Stimulated activated naive B cell treated with anti-CD40 and anti-IgM and Interleukin-4, amounts not matched to agents 10 μg/mL and 1 μg/mL and 100 μg/mL, for 72 hours (primary cell): ENCODE measurements around the gene SCFD2.
A peak's percentile ranks its signal among the peaks of the same experiment; 100 is the strongest.

Experiments used
- ATAC-seq, 2 donors: fragments of 150-1000 bp; cut with Tn5 transposase; replicated peaks; 2 replicates each; pipeline ENCODE4 v1.10.0; 2021; ENCODE audit warnings: moderate library complexity in 1 of 2
- DNase-seq: peaks from one replicate; pipeline ENCODE4 v3.0.0; 2021
- H3K27ac Mint-ChIP-seq: one replicate; pipeline ENCODE4 v1.8.0; 2022; ENCODE audit warnings: mild to moderate bottlenecking, mixed read lengths
- H3K27me3 Mint-ChIP-seq, 2 donors: one replicate each; pipeline ENCODE4 v1.8.0; 2022; ENCODE audit warnings: mixed read lengths in 2 of 2
- H3K36me3 Mint-ChIP-seq, 2 donors: one replicate each; pipeline ENCODE4 v1.8.0; 2022; ENCODE audit warnings: mixed read lengths in 2 of 2, mild to moderate bottlenecking in 1 of 2
- H3K4me1 Mint-ChIP-seq, 2 donors: one replicate each; pipeline ENCODE4 v1.8.0; 2022; ENCODE audit warnings: mixed read lengths in 2 of 2, mild to moderate bottlenecking in 1 of 2
- H3K4me3 Mint-ChIP-seq, 2 donors: one replicate each; pipeline ENCODE4 v1.8.0; 2022; ENCODE audit warnings: mild to moderate bottlenecking in 2 of 2, mixed read lengths in 2 of 2, moderate library complexity in 1 of 2
- H3K9me3 Mint-ChIP-seq, 2 donors: one replicate each; pipeline ENCODE4 v1.8.0; 2022; ENCODE audit warnings: mixed read lengths in 2 of 2, mild to moderate bottlenecking in 1 of 2

Gene SCFD2

DNA sequence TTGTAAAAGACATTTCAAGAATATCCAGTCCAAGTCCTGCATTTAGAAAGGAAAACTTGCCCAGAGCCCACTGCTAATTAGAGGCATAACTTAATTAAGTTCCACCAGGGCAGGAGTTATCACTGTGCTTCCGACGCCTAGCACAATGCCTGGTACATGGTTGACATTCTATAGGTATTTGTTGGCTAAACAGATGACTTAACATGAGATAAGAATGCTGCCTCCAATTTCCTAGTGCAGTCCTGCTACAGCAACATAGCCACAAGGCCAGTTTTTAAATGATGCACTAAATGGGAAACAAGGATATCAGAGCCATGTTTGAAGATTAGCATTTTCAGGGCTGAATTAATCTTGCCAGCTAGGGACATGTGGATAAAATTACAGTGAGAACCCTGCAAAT, 339.6 kb downstream of the SCFD2 start:
- Mint-ChIP-seq H3K27me3 (no peaks in the 10 kb centered on the region), H3K9me3 (peaks cover 0 to under 1% of the 10 kb centered on the region in 2 donors)

DNA sequence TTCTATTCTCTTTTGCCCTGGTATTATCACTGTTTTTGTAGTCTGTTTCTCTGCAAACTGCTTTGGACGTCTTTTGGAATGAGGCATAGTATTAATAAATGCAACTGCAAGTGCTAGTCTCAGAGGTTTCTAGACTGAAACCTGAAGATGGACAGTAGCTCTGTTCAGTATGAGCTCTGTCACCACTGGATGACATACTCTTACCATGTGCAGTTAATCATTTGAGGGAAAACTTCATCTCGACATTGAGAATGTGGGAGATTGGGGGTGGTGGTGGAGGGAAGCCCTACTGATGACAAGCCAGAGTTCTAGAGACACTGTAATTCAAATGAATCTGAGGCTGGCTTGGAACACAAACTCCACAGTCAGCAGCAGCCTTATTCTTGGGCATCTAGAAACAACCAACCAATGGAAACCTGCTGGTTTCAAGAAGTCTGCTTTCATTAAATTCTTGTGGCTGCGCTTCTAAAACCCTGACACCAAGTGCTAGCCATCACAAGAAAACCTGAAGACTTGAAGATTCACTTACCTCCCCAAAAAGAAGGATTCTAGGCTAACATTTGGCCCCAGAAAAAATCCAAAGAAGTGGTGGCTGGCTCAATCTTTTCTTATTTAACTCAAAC, 342.1 kb downstream of the SCFD2 start:
- Mint-ChIP-seq H3K27ac (no peak overlapping the region), H3K4me3 (no peak overlapping the region), H3K9me3 (no peaks in the 10 kb centered on the region), H3K36me3 (peaks cover 9 to 18% of the 10 kb centered on the region in 2 donors), H3K4me1 (no peaks in the 10 kb centered on the region), H3K27me3 (no peaks in the 10 kb centered on the region)
- no peak for ATAC-seq
- DNase-seq, result no peak

More for the DNA sequence above, 339.6 kb downstream of the SCFD2 start:
- ATAC-seq (no peak), DNase-seq (no peak)
- H3K4me3 Mint-ChIP-seq, result no peak overlapping the region
- no peaks in the 10 kb centered on the region for H3K4me1 Mint-ChIP-seq
- no peak overlapping the region for H3K27ac Mint-ChIP-seq
- peaks cover 12 to 23% of the 10 kb centered on the region in 2 donors for H3K36me3 Mint-ChIP-seq

DNA sequence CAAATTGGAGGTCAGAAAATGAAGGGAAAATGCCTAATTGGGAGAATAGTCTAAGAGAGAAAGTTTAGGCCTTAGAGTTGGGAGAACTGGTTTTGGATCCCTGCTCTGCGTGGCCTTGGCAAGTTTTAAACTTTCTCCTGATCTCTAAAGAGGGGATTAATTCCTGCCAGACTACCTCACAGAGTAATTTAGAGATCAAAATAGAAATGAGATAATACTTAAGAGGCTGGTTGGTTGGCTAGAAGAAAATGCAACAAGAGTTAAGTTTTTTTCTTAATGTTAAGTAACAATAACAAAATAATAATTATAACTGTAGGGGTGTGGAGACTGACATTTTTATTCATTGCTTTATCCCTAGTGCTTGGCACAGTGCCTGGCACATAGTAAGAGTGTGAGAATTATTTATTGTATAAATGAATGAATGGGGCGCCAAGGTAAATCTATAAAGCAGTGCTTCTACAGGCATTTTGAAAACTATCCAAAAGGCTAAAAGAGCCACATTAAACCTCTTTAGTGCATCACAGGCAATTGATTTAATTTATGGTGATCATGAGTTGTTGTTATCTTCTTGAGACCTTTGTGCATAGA, 343.3 kb downstream of the SCFD2 start:
- DNase-seq, result no peak
- Mint-ChIP-seq H3K9me3 (no peaks in the 10 kb centered on the region), H3K36me3 (peaks cover 6 to 15% of the 10 kb centered on the region in 2 donors), H3K4me3 (no peak overlapping the region), H3K27ac (no peak overlapping the region), H3K4me1 (peaks cover 0 to 1% of the 10 kb centered on the region in 2 donors), H3K27me3 (no peaks in the 10 kb centered on the region)
- ATAC-seq, result no peak

DNA sequence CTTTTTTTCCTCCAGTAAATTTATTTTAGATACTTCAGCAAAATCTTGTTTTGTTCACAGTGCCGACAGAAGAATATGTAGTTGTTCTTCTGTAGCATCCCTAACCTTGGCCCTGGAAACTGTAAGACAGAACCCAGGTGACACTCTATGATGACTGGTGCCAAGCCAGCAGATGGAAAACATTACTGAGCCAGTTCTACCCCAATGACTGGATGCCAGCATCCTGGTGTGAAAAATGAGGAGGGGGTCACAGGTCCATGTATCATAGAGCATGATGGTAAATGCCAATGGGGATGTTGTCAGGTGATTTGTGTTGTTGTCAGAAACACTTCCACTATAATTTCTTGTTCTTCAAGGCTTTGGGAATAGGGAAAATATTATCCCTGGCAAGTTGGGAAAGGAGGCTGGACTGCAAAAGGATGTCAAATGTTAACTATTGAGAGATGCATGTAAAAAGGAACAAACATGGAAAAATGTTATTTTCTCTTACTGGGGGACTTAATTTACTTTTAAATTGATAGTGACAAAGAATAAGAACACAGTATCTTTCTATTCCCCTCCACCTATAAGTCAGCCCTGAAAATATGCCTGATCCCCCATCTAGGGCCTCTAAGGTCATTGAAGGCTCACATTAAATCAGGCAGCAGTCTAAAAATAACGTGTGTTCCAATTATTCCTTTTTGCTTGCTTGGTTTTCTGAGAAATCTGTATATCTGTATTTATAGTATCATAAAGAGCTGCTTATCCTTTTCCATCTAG, 343.9 kb downstream of the SCFD2 start:
- no peak for DNase-seq
- H3K27ac Mint-ChIP-seq, result no peak overlapping the region
- H3K9me3 Mint-ChIP-seq, result no peaks in the 10 kb centered on the region
- ATAC-seq, result no peak
- H3K27me3 Mint-ChIP-seq, result no peaks in the 10 kb centered on the region
- H3K36me3 Mint-ChIP-seq, result peaks cover 3 to 13% of the 10 kb centered on the region in 2 donors
- no peak overlapping the region for H3K4me3 Mint-ChIP-seq
- peaks cover 0 to 1% of the 10 kb centered on the region in 2 donors for H3K4me1 Mint-ChIP-seq

DNA sequence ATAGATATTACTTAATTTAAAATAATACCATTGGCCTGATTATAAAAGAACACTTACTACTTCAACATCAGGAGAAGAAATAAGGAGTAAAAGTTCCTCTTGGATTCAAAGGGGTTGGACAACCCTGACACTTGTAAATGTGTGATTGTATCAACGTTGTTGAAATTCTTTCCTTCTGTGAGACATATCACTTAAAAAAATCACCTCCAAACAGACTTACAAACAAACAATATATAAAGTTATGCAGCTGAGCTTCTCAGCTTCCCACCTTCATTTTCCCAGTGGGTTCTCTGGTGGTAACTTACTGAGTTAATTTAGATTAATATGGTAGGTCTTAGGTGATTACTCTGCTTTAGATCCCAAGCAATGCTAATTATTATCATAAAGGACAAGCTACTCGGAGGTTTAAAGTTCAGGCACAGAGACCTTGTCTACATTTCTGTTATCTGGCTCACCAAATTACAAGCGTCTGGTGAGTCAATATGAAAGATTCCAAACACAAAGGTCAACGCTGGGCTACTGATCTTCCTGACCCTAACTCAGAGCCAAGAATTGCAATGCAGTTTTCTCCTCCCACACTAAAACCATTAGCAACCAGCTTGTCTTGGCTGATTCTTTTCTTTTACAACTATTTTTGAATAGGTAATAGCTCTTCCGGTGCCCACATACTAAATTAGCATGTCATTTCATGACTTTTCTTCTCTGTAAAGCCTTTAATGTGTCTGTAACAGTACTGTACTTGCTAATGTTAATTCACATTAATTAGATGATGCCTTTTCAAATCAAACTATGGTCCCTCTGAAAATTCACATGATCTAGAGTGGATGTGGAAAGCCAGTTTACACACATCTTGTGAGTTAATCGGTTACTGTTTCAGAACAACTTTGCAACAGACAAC, 346.1 kb downstream of the SCFD2 start:
- peaks cover 0 to 1% of the 10 kb centered on the region in 2 donors for H3K4me1 Mint-ChIP-seq
- no peak overlapping the region for H3K27ac Mint-ChIP-seq
- peaks cover 2 to 11% of the 10 kb centered on the region in 2 donors for H3K36me3 Mint-ChIP-seq
- ATAC-seq (no peak), DNase-seq (no peak)
- no peaks in the 10 kb centered on the region for H3K27me3 Mint-ChIP-seq
- no peaks in the 10 kb centered on the region for H3K9me3 Mint-ChIP-seq
- no peak overlapping the region for H3K4me3 Mint-ChIP-seq

DNA sequence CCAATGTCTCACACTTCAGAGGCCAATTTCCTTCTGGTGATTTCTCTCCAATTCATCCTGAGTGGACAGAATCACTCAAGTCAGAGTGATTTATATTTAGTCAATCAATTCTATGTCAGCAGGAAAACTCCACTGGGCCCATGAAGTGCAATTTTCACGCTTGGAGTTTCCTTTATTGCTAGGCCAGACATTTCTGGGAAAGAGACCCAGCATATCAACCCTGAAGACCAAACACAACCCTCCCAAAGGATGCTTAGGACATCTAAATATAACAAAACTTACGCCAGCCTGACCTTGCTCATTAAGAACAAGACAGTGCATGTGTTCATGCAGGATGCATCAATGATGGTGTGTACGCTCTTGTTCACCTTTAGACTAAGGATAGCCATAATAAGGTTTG, 347.4 kb downstream of the SCFD2 start:
- no peaks in the 10 kb centered on the region for H3K9me3 Mint-ChIP-seq
- peaks cover 6 to 10% of the 10 kb centered on the region in 2 donors for H3K36me3 Mint-ChIP-seq
- no peak overlapping the region for H3K27ac Mint-ChIP-seq
- no peak for DNase-seq
- H3K4me3 Mint-ChIP-seq, result no peak overlapping the region
- H3K4me1 Mint-ChIP-seq, result peaks cover 0 to 1% of the 10 kb centered on the region in 2 donors
- no peaks in the 10 kb centered on the region for H3K27me3 Mint-ChIP-seq
- ATAC-seq, result no peak

DNA sequence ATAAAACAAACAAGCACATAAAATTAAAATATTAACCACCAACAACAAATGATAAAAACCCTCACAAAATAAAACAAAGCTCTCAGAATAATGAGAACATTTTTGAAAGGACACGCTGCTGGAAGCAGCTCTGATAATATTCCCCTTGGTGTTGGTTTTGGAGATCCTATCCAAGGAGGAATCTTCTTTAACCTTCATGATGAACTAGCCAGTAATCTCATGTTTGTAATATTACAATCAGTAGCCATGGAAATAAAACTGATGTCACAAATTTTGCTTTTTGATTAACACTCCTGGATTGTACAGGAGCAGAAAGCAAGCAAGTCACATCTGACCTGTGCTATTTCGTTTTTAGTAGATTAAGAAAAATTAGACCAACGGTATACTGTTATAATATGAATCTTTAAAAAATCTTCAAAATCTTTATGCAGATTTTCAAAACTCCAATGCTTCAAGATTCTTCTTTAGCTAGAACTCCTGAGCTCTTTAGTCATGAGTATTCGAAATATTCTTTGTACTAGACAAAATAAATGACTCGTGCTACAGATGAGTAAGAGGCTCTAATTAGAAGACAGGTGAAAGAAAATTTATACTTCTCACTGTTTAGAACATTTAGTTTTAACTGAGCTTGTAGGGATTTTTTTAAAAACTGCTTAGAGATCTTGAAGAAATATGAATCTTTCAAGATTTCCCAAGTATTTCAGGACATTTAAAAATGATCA, 349.6 kb downstream of the SCFD2 start:
- Mint-ChIP-seq H3K4me3 (no peak overlapping the region), H3K36me3 (peaks cover 4 to 18% of the 10 kb centered on the region in 2 donors), H3K4me1 (peaks cover 8 to 12% of the 10 kb centered on the region in 2 donors), H3K27ac (no peak overlapping the region), H3K9me3 (no peaks in the 10 kb centered on the region), H3K27me3 (no peaks in the 10 kb centered on the region)
- DNase-seq, result no peak
- ATAC-seq, result no peak

DNA sequence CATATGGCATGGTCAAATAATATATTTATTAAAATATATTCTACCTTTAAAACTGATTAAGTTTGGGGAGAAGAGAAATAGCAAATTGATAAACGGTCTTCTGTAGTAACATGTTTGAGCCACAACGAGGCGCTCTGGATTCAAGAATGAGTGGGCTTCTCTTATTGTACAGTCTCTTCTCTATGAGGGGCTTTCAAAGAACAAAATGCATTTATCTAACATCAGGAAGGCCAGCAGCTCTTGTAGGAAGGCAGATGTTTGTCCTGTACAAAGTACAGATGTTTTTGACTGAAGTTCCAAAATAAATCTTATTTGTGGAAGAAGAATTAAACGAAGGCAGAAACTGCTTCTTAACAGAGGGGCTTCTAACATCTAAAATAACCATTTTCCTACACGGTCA, 350.2 kb downstream of the SCFD2 start:
- Mint-ChIP-seq H3K4me3 (no peak overlapping the region), H3K4me1 (peaks cover 8 to 12% of the 10 kb centered on the region in 2 donors), H3K27me3 (no peaks in the 10 kb centered on the region), H3K9me3 (no peaks in the 10 kb centered on the region), H3K36me3 (peaks cover 4 to 18% of the 10 kb centered on the region in 2 donors), H3K27ac (no peak overlapping the region)
- DNase-seq (no peak), ATAC-seq (no peak)

DNA sequence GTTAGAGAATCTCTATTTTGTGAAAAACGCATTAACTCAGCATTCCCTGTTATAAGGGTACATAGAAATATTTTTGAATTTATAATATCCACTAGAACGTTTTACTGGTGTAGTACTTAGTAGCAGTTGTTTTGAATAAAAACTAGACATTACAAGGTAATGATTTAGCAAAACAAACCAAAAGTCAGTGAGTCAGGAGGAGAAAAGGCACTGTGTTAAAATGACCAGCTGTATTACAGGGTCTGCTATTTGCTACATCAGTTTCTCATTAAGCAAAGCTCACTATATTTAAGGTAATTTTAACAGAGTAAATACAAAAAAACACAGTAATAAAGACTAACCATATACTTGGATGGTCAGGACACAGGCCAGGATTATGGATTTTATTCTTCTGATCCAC, 351.0 kb downstream of the SCFD2 start:
- Mint-ChIP-seq H3K27me3 (no peaks in the 10 kb centered on the region), H3K4me1 (peaks cover 8 to 15% of the 10 kb centered on the region in 2 donors), H3K9me3 (no peaks in the 10 kb centered on the region), H3K27ac (no peak overlapping the region), H3K4me3 (no peak overlapping the region), H3K36me3 (peaks cover 4 to 15% of the 10 kb centered on the region in 2 donors)
- ATAC-seq, result no peak
- no peak for DNase-seq

DNA sequence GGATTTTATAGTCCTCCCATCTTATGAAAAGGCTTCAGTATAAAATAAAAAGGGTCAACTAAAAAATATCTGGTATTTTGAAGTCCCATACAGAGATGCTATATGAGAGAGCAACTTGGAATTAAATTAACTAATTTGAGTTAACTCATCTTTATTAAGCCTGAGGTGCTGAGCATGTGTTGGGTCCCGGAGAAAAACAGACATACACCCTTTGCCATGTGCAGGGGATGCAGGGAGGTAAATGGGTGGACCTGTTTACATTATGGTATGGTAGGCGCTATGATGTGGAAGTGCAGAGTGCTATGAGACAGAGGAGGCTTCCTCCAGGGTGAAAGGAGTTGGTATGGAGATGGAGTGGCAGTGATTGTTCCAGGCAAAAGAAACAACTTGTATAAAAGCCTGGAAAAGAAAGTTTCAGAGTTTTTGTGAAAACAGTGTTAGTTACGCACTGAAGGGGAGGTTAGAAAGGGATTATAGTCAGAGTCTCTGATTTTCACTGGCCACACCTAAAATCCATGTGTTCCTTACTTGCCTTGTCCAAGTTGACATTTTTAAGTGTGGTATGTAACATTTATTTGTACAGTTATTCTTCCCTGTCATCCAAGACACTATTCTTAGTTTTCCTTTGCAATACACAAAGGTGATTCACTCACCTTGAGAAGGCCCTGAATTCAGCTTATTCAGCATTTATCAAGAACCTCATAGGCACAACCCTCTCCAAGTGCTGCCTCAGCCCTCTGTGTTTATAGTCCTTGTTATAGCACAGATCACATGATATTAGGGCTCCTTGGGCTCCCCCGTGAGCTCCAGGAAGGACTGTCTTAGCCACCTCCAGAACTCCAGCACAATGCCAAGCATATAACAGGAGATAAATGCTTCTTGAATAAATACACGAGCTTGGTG, 351.7 kb downstream of the SCFD2 start:
- Mint-ChIP-seq H3K36me3 (peaks cover 8 to 15% of the 10 kb centered on the region in 2 donors), H3K27ac (no peak overlapping the region), H3K4me1 (peaks cover 8 to 19% of the 10 kb centered on the region in 2 donors), H3K27me3 (no peaks in the 10 kb centered on the region), H3K9me3 (no peaks in the 10 kb centered on the region), H3K4me3 (no peak overlapping the region)
- ATAC-seq, result no peak
- no peak for DNase-seq

DNA sequence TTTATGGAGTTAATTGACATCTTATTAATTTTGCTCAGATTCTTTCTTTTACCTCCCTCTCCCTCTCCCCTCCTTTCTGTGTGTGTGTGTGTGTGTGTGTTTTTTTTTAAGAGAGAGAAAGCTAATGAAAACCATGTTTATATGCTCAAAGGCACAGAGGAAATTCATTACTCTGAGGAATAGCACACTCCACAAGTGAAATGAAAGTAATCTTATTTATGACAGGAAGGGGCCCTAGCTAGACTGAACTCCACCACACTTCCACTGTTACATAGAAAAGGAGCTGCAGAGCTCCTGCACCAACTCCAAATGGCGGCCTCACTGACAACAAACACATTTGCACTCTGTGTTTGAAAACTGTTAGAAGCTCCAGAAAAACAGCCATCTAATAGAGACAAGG, 353.1 kb downstream of the SCFD2 start:
- ATAC-seq, result peak in 1 of 2 donors; percentile 53
- DNase-seq, result no peak
- no peak overlapping the region for H3K27ac Mint-ChIP-seq
- H3K27me3 Mint-ChIP-seq, result no peaks in the 10 kb centered on the region
- H3K4me3 Mint-ChIP-seq, result peak overlapping the region in 1 of 2 donors; percentile 7
- H3K36me3 Mint-ChIP-seq, result peaks cover 17 to 22% of the 10 kb centered on the region in 2 donors
- H3K4me1 Mint-ChIP-seq, result peaks cover 8 to 19% of the 10 kb centered on the region in 2 donors
- no peaks in the 10 kb centered on the region for H3K9me3 Mint-ChIP-seq

DNA sequence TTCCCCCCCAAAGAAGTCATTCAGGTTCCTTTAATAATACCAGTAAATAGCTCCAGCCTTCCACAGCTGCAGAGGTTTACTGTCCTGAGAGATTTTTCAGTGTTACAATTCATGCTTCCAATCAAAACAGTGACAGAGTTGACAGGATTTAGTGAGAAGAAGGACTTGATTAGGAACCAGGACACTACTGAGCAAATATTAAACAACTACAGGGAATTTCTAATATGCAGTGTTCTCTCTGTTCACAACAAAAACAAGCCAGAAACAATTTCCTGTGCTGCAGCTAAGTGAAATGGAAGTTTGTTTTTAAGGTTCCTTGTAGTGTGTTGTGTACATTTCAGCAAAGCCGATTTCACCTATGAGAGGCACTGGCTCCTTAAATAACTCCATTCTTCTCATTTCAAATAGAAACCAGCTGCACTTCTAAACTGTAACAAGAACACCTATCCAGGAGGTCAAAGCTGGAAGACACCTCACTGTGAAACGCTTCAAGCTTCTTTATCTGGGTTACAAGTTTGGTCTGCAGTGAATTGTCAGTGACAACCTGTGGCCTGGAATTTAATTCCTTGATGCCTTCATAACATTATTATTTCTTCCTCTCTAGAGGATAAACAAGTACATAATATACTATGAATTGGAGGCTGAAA, 354.5 kb downstream of the SCFD2 start:
- Mint-ChIP-seq H3K27me3 (no peaks in the 10 kb centered on the region), H3K4me3 (no peak overlapping the region), H3K9me3 (peaks cover 0 to 2% of the 10 kb centered on the region in 2 donors), H3K27ac (no peak overlapping the region), H3K36me3 (peaks cover 22 to 25% of the 10 kb centered on the region in 2 donors), H3K4me1 (peaks cover 8 to 19% of the 10 kb centered on the region in 2 donors)
- DNase-seq (no peak), ATAC-seq (no peak)
